Osteoblast (primary cell): Measurements from ENCODE around the gene NAPSA. TPM values are rescaled to one million over a fixed set of nuclear protein-coding genes. Genes with fewer than 3 reads are reported as not detected.

Experiments used
- DNase-seq: peaks from one replicate; pipeline ENCODE4 v3.0.0; 2011; ENCODE audit warnings: low spot score, mixed read lengths; ENCODE audit not compliant: insufficient read length; ENCODE audit errors: missing footprints
- H2AFZ ChIP-seq: 2 replicates; pipeline ENCODE4 v1.6.0; 2011; ENCODE audit warnings: mild to moderate bottlenecking, low read length
- H3K27ac ChIP-seq: 2 replicates; pipeline ENCODE4 v1.5.1; 2011; ENCODE audit warnings: mild to moderate bottlenecking, low read depth, low read length, moderate library complexity
- H3K27me3 ChIP-seq: 2 replicates; pipeline ENCODE4 v1.6.0; 2012; ENCODE audit warnings: mild to moderate bottlenecking, control low read depth, inconsistent platforms, low read length, moderate library complexity; ENCODE audit not compliant: insufficient read depth
- H3K36me3 ChIP-seq: 2 replicates; pipeline ENCODE4 v1.5.1; 2011; ENCODE audit warnings: mild to moderate bottlenecking, low read length, control low read depth, moderate library complexity; ENCODE audit not compliant: insufficient read depth
- H3K4me1 ChIP-seq: 2 replicates; pipeline ENCODE4 v1.5.1; 2011; ENCODE audit warnings: mild to moderate bottlenecking, low read length, control low read depth, moderate library complexity; ENCODE audit not compliant: insufficient read depth
- H3K4me2 ChIP-seq: 2 replicates; pipeline ENCODE4 v1.6.0; 2011; ENCODE audit warnings: mild to moderate bottlenecking, low read length; ENCODE audit not compliant: insufficient read depth
- H3K4me3 ChIP-seq: fragments of 200-600 bp; sonication (generic); 3 replicates; pipeline ENCODE4 v1.5.1; 2012; ENCODE audit warnings: mild to moderate bottlenecking, low read length, inconsistent platforms; ENCODE audit not compliant: insufficient read depth
- H3K79me2 ChIP-seq: 2 replicates; pipeline ENCODE4 v1.6.0; 2012; ENCODE audit warnings: mild to moderate bottlenecking, low read length, control low read depth, inconsistent platforms; ENCODE audit not compliant: insufficient read depth
- H3K9me3 ChIP-seq: 2 replicates; pipeline ENCODE4 v1.5.1; 2011; ENCODE audit warnings: low read depth, low read length, control low read depth
- H4K20me1 ChIP-seq: 2 replicates; pipeline ENCODE4 v1.6.0; 2012; ENCODE audit warnings: mild to moderate bottlenecking, low read length, control low read depth; ENCODE audit not compliant: insufficient read depth
- CTCF ChIP-seq: IDR thresholded peaks from 2 replicates; pipeline ENCODE4 v1.5.1; 2011; ENCODE audit warnings: mild to moderate bottlenecking, low read depth, low read length, moderate library complexity; ENCODE audit errors: extremely low read depth
- total RNA-seq: library from RNA; depleted of rRNA; stranded (reverse); fragments of >200 nt; gene quantifications from 2 replicates; pipeline ENCODE4 v1.2.3, GENCODE V29; 2012

Gene NAPSA
- total RNA-seq, 1 donor: under 0.01 TPM

DNA sequence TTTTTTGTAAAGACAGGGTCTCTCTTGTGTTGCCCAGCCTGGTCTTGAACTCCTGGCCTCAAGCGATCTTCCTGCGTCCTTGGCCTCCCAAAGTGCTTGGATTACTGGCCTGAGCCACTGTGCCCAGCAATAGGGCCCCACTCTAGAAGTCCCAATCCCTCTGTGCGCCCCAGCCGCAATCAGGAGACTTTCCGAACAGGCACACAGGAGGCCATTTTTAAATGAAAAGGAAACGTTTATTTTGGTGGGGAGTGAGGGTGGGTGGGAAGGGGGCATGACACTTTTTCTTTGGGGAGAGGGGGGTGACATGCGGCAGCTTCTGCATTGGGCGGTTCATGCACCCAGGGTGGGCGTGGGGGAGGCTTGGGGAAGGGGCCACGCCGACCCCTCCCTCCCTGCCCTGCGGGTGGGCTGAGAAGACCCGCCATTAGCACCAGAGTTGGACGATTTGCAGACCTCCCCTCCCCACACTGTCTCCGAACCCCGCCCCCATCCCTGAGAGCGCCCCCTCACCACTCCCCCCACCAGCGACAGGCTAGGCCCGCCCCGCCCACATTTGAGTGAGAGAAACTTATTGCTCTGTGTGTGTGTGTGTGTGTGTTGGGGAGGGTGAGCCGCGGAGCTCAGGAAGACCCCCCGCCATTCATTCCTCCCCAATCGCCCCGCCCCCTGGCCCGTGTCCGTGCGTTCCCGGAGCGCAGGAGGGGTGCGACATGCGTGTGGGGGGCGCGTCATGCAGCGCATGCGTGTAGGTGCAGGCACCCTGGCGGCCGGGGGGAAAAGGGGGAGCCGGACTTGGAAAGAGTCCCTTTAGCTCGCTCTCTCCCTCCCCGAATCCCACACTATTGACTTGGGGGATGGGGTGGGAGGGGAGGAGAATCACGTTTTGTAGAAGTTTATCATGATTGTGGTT lies 53.5 kb downstream of the NAPSA start:
- Histone ChIP-seq H4K20me1 (no peaks in the 10 kb centered on the region), H3K4me3 (no peak overlapping the region), H3K4me2 (no peak overlapping the region), H3K36me3 (no peaks in the 10 kb centered on the region), H3K79me2 (no peaks in the 10 kb centered on the region), H2AFZ (no peak overlapping the region), H3K27me3 (peaks cover 30% of the 10 kb centered on the region), H3K4me1 (no peaks in the 10 kb centered on the region), H3K9me3 (no peaks in the 10 kb centered on the region), H3K27ac (no peak overlapping the region)
- TF ChIP-seq CTCF: no peak
- peak; percentile 67 for DNase-seq

DNA sequence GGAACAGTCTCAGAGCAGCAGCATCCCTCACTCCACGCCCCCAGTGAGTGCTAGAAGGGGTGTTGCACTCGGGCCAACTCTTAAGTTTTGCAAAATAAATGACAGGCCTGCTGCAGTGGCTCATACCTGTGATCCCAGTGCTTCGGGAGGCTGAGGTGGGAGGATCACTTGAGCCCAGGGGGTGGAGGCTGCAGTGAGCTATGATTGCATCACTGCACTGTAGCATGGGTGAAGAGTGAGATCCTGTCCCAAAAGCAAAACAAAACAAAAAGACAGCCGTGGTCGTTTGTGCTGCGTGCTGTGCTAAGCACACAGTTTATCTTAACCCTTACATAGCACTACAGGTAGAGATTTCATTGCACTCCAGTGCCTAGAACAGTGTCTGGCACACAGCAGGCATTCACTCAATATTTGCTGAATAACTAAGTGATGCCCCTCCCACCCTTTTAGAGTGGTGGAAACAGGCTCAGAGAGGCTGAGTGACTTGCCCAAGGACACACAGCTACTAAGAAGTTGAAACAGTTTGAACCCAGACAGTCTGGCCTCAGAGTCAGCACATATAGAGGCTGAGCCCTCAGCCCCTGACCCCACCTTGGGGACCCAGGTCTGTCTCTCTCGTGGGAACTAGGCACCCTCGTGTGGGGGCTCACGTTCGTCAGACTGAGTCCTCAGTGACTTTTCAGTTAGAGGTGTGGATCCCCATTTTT lies 54.5 kb downstream of the NAPSA start:
- Histone ChIP-seq H3K27ac (no peak overlapping the region), H2AFZ (no peak overlapping the region), H3K9me3 (no peaks in the 10 kb centered on the region), H3K4me3 (no peak overlapping the region), H3K79me2 (no peaks in the 10 kb centered on the region), H3K27me3 (peaks cover 30% of the 10 kb centered on the region), H4K20me1 (no peaks in the 10 kb centered on the region), H3K4me2 (no peak overlapping the region), H3K36me3 (no peaks in the 10 kb centered on the region), H3K4me1 (no peaks in the 10 kb centered on the region)
- no peak for TF ChIP-seq CTCF
- DNase-seq: peak; percentile 56

DNA sequence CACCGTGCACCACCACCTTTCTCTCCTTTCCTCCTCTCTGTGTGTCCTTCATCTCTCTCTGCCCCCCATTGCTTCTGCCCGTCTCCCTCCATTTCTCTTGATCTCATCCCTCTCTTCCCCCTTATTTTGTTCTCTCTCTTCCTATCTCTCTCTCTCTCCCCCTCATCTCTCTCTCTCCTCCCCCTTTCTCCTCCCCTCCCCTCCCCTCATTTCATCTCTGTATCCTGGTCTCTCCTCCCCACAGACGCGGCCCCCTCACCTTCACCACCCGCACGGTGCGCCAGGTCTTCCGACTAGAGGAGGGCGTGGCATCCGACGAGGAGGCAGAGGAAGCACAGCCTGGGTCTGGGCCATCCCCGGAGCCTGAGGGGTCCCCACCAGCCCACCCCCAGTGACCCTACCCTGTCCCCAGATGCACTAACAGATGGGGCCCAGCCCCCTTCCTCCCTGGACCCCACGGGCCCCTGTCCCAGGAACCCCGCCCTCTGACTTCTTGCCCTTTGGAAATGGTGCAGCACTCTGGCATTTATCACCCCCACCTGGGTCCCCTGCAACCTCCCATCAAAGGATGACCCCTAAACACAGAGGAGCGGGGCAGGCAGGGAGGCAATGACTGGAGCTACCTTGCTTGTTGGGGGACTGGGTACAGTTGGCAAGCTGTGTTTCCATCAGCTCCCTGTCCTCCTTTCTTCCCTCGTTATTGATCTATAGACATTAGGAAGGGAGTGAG lies 55.9 kb downstream of the NAPSA start:
- TF ChIP-seq CTCF: no peak
- H3K9me3 ChIP-seq: no peaks in the 10 kb centered on the region
- H3K79me2 ChIP-seq: no peaks in the 10 kb centered on the region
- H3K27me3 ChIP-seq: peaks cover 23% of the 10 kb centered on the region
- peak; percentile 68 for DNase-seq
- no peaks in the 10 kb centered on the region for H3K4me1 ChIP-seq
- no peaks in the 10 kb centered on the region for H3K36me3 ChIP-seq
- H4K20me1 ChIP-seq: no peaks in the 10 kb centered on the region
- no peak overlapping the region for H3K4me3 ChIP-seq
- H3K27ac ChIP-seq: no peak overlapping the region
- no peak overlapping the region for H2AFZ ChIP-seq
- H3K4me2 ChIP-seq: no peak overlapping the region
